ENCODE results near the gene HCRT.
"Not testable (repeated sequence)": the region's sequence is repeated elsewhere in the genome, so short reads cannot be mapped to it uniquely, and the experiment has no call there.

Gene HCRT

DNA sequence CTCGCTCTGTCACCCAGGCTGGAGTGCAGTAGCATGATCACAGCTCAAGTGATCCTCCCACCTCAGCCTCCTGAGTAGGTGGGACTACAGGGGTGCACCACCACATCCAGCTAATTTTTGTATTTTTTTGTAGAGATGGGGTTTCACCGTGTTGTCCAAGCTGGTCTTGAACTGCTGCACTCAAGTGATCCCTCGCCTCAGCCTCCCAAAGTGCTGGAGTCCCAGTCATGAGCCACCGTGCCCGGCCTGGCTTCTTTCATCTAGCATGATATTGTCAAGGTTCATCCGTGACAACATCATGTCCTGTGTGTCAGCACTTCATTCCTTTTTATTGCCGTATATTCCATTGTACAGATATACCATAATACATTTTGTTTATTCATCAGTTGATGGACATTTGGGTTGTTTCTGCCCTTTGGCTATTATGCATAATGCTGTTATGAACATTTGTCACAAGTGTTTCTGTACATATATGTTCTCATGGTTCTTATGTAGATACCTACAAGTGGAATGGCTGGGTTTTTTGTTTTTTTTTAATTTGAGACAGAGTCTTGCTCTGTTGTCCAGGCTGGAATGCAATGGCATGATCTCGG lies 12.4 kb upstream of the HCRT start:
- no peak for DNase-seq (ENCODE audit: low read depth)

- peak; percentile 74 for DNase-seq (ENCODE audit: low read depth)
Measured at GRCh38 chr17:42193969-42194899, 9.0 kb upstream of the HCRT start, which contains the start of gene GHDC. TSS of gene GHDC (minus strand) at chr17:42194494. CDS start at chr17:42193581, 913 bp downstream.

- DNase-seq (ENCODE audit: low read depth): no peak
Measured at GRCh38 chr17:42193216-42193968, 8.1 kb upstream of the HCRT start.

- DNase-seq (ENCODE audit: low read depth): no peak
Measured at GRCh38 chr17:42192189-42193126, 7.2 kb upstream of the HCRT start.

DNA sequence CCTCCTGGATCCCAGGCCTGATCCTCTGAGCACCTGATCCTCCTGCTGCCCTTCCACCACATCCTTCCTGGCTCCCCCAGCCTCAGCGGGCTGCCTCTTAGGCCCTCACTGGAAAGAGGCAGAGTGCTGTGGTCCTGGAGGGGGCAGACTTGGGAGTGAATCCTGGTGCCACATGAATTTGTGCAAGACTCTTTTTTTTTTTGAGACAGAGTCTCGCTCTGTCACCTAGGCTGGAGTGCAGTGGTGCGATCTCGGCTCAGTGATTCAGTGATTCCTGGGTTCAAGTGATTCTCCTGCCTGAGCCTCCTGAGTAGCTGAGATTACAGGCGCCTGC lies 6.0 kb upstream of the HCRT start:
- DNase-seq (ENCODE audit: low read depth): no peak

DNA sequence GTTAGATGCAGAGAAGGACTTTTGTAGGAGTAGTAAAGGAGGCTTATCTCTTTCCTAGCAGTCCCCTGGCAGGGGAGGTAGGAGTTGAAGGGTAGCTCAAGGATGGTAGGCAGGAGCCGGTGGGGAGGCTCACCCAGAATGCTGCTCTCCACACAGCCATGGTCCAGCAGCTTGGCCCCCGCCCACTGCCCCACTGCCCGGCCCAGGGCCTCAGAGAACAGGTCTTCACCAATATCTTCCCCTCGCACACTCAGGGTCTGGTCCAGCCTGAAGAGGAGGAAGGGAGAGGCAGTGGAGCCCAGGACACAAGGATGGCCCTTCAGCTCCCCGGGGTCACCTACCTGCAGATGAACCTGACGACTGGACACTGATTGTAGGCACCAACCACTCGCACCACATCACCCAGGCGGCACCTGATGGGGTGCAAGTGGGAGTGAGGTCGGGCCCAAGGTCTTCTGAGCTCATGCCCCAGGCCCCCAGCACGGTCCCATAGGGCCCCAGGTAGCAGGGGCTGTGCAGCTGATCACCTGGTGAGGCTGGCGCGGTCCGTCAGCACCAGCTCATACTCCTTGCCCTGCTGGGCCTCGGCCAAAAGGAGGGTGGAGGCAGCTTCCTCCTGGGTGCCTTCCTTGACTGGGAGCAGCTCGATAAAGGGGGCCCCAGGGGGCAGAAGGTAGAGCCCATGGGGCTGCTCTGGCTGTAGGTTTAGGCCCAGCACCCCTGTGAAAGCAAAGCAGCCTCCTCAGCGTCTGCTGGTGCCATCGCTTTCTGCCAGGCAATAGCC lies 5.4 kb upstream of the HCRT start:
- no peak for DNase-seq (ENCODE audit: low read depth)

GRCh38 chr17:42189651-42189965 lies 4.4 kb upstream of the HCRT start:
- DNase-seq (ENCODE audit: low read depth): no peak

DNA sequence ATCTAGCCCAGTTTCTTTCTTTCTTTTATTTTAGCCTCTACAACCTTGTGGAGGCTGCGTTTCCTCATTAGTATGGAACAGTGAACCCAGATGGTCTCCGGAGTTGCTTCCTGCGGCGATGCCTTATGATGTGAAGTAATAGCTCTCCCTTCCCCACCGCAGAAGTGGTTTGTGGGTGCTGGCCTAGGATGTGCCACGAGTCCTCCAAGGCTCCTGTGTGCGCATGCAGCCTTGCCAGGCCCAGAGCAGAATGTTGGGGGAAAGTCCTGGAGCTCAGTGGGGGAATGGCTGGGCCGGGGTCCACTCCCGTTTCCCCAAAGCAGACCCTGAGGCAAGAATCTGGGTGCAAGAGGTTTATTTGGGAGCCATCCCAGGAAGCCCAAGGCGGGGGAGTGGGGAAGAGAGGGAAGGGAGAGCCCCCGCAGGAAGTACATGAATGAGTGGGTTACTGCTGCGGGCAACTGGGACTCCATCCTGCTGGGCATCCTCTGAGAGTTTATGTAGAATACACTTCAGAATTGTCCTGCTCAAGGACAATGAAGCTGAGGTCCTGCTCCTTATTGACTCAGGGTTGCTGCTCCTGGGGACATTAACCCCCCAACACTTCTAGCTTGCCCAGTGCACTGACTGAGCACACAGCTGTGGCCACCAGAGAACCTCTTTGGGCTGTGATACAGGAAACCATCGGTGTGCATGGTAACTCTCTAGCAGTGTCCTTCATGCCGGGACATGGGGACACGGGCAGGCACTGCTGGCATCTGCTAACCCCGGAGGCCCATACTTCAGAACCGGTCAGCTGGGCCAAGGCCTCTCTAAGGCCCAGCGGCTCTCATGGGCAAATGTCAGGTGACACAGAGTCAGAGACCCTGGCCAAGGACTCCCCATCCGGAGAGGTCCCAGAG lies 3.7 kb upstream of the HCRT start:
- DNase-seq (ENCODE audit: low read depth): no peak

DNA sequence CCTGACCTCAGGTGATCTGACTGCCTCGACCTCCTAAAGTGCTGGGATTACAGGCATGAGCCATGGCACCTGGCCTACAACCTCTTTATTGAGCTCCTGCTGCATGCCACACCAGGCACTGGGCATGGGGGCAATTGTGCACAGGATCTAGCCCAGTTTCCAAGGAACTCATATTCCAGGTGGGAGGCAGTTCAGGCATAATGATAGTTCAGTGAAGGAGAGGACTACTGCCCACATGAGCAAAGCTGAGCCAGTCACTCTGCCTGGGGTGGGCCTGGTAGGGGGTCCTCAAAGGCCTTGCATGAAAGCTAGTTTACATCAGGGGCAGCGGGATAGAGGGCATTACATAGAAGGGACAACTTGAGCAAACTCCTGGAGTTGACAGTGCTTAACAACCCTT lies 2.6 kb upstream of the HCRT start:
- DNase-seq (ENCODE audit: low read depth): no peak

- not testable (repeated sequence) for DNase-seq (ENCODE audit: low read depth)
Measured at GRCh38 chr17:42186191-42186590, 939 bp upstream of the HCRT start.

- DNase-seq (ENCODE audit: low read depth): no peak
Measured at GRCh38 chr17:42185621-42185930, 324 bp upstream of the HCRT start.

- DNase-seq (ENCODE audit: low read depth): peak; percentile 47
Measured at GRCh38 chr17:42183741-42184711, 1.2 kb downstream of the HCRT start.

DNA sequence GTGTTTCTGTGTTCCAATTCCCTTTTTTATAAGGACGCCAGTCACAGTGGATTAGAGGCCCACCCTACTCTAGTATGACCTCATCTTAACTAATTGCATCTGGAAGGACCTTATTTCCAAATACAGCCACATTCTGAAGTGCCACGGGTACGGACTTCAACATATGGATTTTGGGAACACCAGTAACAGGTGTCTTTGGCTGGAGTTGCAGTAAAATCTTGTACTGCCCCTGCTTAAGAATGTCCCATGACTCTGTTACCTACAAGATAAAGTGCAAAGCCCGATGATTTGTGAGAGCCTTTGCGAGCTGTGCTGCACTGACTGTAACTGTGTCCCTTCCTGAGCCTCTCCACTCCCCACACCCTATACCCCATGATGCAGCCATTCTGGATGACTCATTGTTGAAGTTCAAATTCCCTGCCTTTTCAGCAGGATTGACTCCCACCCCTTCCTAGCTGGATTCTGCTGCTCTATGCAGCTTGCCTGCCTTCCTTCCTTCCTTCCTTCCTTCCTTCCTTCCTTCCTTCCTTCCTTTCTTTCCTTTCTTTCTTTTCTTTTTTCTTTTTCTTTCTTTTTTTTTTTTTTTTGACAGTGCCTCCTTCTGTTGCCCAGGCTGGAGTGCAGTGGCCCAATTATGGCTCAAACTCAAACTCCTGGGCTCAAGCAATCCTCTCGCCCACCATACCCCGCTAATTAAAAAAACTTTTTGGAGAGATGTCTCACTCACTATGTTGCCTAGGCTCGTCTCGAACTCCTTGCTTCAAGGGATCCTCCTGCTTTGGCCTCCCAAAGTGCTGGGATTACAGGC lies 2.1 kb downstream of the HCRT start:
- DNase-seq (ENCODE audit: low read depth): peak; percentile 49

DNA sequence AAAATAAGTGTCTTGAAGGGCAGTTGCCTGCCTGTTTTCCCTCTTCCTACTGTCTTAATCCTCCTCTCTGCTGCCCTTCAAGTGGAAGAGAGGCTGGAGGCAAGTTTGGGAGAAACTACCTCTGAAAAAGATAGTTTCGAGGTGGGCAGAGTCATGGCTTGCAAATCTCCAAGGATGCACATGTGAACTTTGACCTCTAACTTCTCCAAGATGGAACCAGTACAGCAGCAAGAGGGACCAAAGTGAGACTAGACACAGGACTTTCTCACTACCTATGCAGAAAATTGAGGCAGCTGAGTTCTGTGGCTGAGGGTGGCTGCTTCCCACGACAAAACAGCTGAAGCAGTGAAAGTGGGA lies 3.4 kb downstream of the HCRT start:
- DNase-seq (ENCODE audit: low read depth): no peak

- DNase-seq (ENCODE audit: low read depth): peak; percentile 82
Measured at GRCh38 chr17:42180922-42181850, 4.1 kb downstream of the HCRT start, which contains the start of gene KCNH4. TSS of gene KCNH4 (minus strand) at chr17:42181142. CDS start at chr17:42180945, 197 bp downstream.

DNA sequence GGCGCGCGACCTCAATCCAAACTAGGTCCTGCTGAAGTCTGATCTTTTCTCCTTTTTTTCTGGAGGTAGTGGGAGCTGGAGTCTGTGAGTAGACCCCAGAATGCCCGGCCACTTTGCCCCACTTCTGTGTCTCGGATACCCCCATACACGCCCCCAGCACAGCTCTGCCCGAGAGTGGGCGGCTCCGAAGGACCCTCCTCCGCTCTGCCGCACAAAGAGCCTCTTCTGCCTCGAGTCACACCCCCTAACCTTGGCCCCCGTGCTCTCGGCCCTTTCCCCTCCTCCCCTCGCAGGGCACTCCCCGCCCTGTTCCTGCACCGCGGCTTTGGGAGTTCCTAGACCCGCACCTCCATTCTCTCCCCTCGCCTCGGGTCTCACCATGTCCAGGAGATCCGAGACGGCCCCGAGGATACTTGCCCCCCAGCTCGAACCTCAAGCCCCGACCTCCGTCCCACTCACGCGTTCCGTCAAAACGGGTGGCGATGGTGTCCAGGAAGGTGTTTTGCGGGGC lies 4.8 kb downstream of the HCRT start:
- DNase-seq (ENCODE audit: low read depth): no peak
